Uterus (tissue), 4 donors: ENCODE measurements around the gene UBASH3A. TPM values are rescaled to one million over a fixed set of nuclear protein-coding genes. Genes with fewer than 3 reads are reported as not detected.

Experiments
- DNase-seq, 2 donors: peaks; one replicate each; pipeline ENCODE4 v3.0.0-alpha.2; 2019 to 2020
- H3K27ac ChIP-seq, 2 donors: fragments of 200-600 bp; sonication (generic); 1 replicate in 1 of 2; 2 replicates in 1 of 2; pipeline ENCODE4 v1.5.1; 2016 to 2018
- H3K27me3 ChIP-seq, 2 donors: fragments of 200-600 bp; sonication (generic); one replicate each; pipeline ENCODE4 v1.5.1; 2018 to 2019; ENCODE audit warnings: control low read depth in 1 of 2
- H3K36me3 ChIP-seq, 2 donors: fragments of 200-600 bp; sonication (generic); one replicate each; pipeline ENCODE4 v1.5.1; 2019; ENCODE audit warnings: control low read depth in 1 of 2
- H3K4me1 ChIP-seq, 2 donors: fragments of 200-600 bp; sonication (generic); one replicate each; pipeline ENCODE4 v1.5.1; 2018 to 2019; ENCODE audit warnings: control low read depth in 1 of 2
- H3K4me3 ChIP-seq, 2 donors: fragments of 200-600 bp; sonication (generic); 1 replicate in 1 of 2; 2 replicates in 1 of 2; pipeline ENCODE4 v1.5.1; 2018 to 2019; ENCODE audit warnings: mild to moderate bottlenecking in 1 of 2
- H3K9me3 ChIP-seq, 2 donors: fragments of 200-600 bp; sonication (generic); one replicate each; pipeline ENCODE4 v1.5.1; 2019; ENCODE audit warnings: control low read depth in 1 of 2
- POLR2A ChIP-seq, 2 donors: fragments of 450-650 bp; IDR thresholded peaks; one replicate each; pipeline ENCODE4 v1.6.1; 2016; ENCODE audit warnings: antibody characterized with exemption in 2 of 2, mild to moderate bottlenecking in 1 of 2, moderate library complexity in 1 of 2
- intact Hi-C: fragments of 100-400 bp; cut with DNase I; formaldehyde crosslinking; loops from one replicate; pipeline ENCODE4 v1.15.1; 2023; ENCODE audit warnings: low total_unique reads
- total RNA-seq, 4 donors: library from RNA; depleted of rRNA in 3 of 4; stranded (reverse); fragments of >200 nt in 3 of 4; gene quantifications; one replicate each; pipeline versions ENCODE4 v1.1.0 to v1.2.4, GENCODE V29; 2014 to 2023
- TF ChIP-seq, protein P1 (sequence below), 4 experiments: fragments of 200-600 bp in 2 of 4; fragments of 450-650 bp in 2 of 4; sonication (generic) in 2 of 4; IDR thresholded peaks; one replicate each; pipeline ENCODE4 v1.5.1; 2016 to 2019; ENCODE audit warnings: antibody characterized with exemption in 4 of 4, mild to moderate bottlenecking in 2 of 4, moderate library complexity in 1 of 4
- donor health status: DM: yes; HTN: yes; CAD: no.

UBASH3A gene
- total RNA-seq, 4 donors from 2014 or later, result 0.79 to 1.0 TPM; not detected in 2

DNA sequence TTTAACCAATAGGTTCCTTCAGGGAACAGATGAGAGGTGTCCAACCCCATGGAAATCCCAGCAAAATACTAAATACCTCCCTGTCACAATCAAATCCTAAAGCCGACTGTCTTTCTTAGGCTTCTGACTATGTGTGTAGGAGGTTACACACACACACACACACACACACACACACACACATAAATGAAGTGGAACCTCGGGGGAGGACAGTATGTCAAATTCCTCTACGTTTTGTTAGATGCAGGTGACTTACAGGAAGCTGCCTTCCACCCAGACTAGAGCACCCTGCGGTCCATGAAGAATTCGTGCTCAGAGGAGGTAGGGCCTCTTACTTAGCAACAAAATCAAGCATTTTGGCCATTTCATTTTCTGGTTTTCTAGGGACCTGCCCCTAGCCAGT lies 75.9 kb downstream of the UBASH3A start:
- TF ChIP-seq POLR2A (IDR thresholded peaks at IDR 0.05), result no peak
- TF ChIP-seq, protein P1, sequence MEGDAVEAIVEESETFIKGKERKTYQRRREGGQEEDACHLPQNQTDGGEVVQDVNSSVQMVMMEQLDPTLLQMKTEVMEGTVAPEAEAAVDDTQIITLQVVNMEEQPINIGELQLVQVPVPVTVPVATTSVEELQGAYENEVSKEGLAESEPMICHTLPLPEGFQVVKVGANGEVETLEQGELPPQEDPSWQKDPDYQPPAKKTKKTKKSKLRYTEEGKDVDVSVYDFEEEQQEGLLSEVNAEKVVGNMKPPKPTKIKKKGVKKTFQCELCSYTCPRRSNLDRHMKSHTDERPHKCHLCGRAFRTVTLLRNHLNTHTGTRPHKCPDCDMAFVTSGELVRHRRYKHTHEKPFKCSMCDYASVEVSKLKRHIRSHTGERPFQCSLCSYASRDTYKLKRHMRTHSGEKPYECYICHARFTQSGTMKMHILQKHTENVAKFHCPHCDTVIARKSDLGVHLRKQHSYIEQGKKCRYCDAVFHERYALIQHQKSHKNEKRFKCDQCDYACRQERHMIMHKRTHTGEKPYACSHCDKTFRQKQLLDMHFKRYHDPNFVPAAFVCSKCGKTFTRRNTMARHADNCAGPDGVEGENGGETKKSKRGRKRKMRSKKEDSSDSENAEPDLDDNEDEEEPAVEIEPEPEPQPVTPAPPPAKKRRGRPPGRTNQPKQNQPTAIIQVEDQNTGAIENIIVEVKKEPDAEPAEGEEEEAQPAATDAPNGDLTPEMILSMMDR (IDR thresholded peaks at IDR 0.05), result no peak

DNA sequence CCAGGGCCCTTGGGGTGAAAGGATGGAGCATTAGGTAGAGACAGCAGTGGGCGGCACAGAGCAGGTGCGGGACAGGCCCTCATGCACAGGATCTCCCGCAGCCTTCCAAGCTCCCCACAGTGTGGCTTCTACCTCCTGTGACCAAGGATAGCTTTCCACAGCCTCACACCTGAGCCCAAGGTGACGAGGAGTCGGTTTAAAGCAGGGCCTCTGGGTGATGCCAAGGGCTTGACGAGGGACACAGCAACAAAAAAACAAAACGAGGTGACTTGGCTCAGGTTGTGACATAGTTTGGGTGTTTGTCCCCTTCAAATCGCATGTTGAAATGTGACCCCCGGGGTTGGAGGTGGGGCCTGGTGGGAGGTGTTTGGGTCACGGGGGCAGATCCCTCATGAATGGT lies 77.0 kb downstream of the UBASH3A start:
- no peak for DNase-seq
- TF ChIP-seq POLR2A (IDR thresholded peaks at IDR 0.05), result no peak
- TF ChIP-seq, protein P1 (IDR thresholded peaks at IDR 0.05), result no peak
- Histone ChIP-seq H3K36me3 (no peaks in the 10 kb centered on the region), H3K4me1 (no peaks in the 10 kb centered on the region), H3K4me3 (no peak overlapping the region), H3K27ac (no peak overlapping the region), H3K9me3 (no peaks in the 10 kb centered on the region), H3K27me3 (no peaks in the 10 kb centered on the region)
- intact Hi-C loops, result no loop called here

More for the DNA sequence above, 75.9 kb downstream of the UBASH3A start:
- H3K4me3 ChIP-seq, result no peak overlapping the region
- H3K9me3 ChIP-seq, result no peaks in the 10 kb centered on the region
- no peaks in the 10 kb centered on the region for H3K4me1 ChIP-seq
- no peaks in the 10 kb centered on the region for H3K36me3 ChIP-seq
- H3K27me3 ChIP-seq, result no peaks in the 10 kb centered on the region
- DNase-seq, result no peak
- H3K27ac ChIP-seq, result no peak overlapping the region
- intact Hi-C loops, result no loop called here

DNA sequence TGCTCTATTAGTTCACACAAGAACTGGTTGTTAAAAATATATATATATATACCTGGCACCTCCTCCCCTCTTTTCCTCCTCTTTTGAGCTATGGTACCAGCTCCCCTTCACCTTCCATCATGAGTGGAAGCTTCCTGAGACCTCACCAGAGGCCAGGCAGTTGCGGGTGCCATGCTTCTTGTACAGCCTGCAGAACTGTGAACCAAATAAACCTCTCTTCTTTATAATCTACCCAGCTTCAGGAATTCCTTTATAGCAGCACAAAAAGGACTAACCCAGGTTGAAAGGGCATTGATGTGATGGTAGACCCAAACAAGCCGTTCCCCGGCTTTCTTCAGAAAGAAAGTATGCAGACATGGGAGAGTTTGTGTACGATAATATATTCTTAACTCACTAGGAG lies 77.5 kb downstream of the UBASH3A start:
- Histone ChIP-seq H3K36me3 (no peaks in the 10 kb centered on the region), H3K27me3 (no peaks in the 10 kb centered on the region), H3K4me3 (no peak overlapping the region), H3K4me1 (no peaks in the 10 kb centered on the region), H3K27ac (no peak overlapping the region), H3K9me3 (no peaks in the 10 kb centered on the region)
- DNase-seq, result no peak
- TF ChIP-seq, protein P1 (IDR thresholded peaks at IDR 0.05), result no peak
- no peak for TF ChIP-seq POLR2A (IDR thresholded peaks at IDR 0.05)
- intact Hi-C loops, result no loop called here

GRCh38 chr21:42484966-42485365 lies 81.3 kb downstream of the UBASH3A start:
- intact Hi-C loops, result no loop called here
- Histone ChIP-seq H3K36me3 (no peaks in the 10 kb centered on the region), H3K27me3 (no peaks in the 10 kb centered on the region), H3K27ac (no peak overlapping the region), H3K4me1 (no peaks in the 10 kb centered on the region), H3K4me3 (no peak overlapping the region), H3K9me3 (no peaks in the 10 kb centered on the region)
- DNase-seq, result no peak
- TF ChIP-seq, protein P1 (IDR thresholded peaks at IDR 0.05), result no peak
- no peak for TF ChIP-seq POLR2A (IDR thresholded peaks at IDR 0.05)

- no peaks in the 10 kb centered on the region for H3K36me3 ChIP-seq
- no peaks in the 10 kb centered on the region for H3K9me3 ChIP-seq
- H3K27me3 ChIP-seq, result no peaks in the 10 kb centered on the region
- intact Hi-C loops, result no loop called here
- DNase-seq, result no peak
- no peaks in the 10 kb centered on the region for H3K4me1 ChIP-seq
- TF ChIP-seq, protein P1 (IDR thresholded peaks at IDR 0.05), result no peak
- no peak for TF ChIP-seq POLR2A (IDR thresholded peaks at IDR 0.05)
- H3K4me3 ChIP-seq, result no peak overlapping the region
- no peak overlapping the region for H3K27ac ChIP-seq
Measured at GRCh38 chr21:42486072-42486471, 82.4 kb downstream of the UBASH3A start.
